Smooth muscle cell (in vitro differentiated cells): ENCODE measurements around the gene ARHGAP15. TPM values are rescaled to one million over a fixed set of nuclear protein-coding genes. Genes with fewer than 3 reads are reported as not detected.

Source experiments
- DNase-seq: peaks from one replicate; lab custom pipeline; 2025; ENCODE audit not compliant: unreplicated experiment; lab: John Stamatoyannopoulos, UW
- H2AFZ ChIP-seq: fragments of 200-600 bp; sonication (generic); 2 replicates; pipeline ENCODE4 v1.6.0; 2016; ENCODE audit warnings: antibody characterized with exemption, low read depth, mild to moderate bottlenecking
- H3F3A ChIP-seq: fragments of 200-600 bp; sonication (generic); 2 replicates; pipeline ENCODE4 v1.6.0; 2017; ENCODE audit warnings: antibody characterized with exemption, low read depth
- H3K27ac ChIP-seq: fragments of 200-600 bp; sonication (generic); 2 replicates; pipeline ENCODE4 v1.5.1; 2016; ENCODE audit warnings: low read depth, mild to moderate bottlenecking
- H3K27me3 ChIP-seq: fragments of 200-600 bp; sonication (generic); 2 replicates; pipeline ENCODE4 v1.6.1; 2016; ENCODE audit warnings: low read depth, mild to moderate bottlenecking
- H3K36me3 ChIP-seq: fragments of 200-600 bp; sonication (generic); 2 replicates; pipeline ENCODE4 v1.5.1; 2016; ENCODE audit warnings: low read depth
- H3K4me1 ChIP-seq: fragments of 200-600 bp; sonication (generic); 2 replicates; pipeline ENCODE4 v1.5.1; 2016; ENCODE audit warnings: low read depth
- H3K4me2 ChIP-seq: fragments of 200-600 bp; sonication (generic); 2 replicates; pipeline ENCODE4 v1.6.0; 2016; ENCODE audit warnings: mild to moderate bottlenecking
- H3K4me3 ChIP-seq: fragments of 200-600 bp; sonication (generic); 2 replicates; pipeline ENCODE4 v1.5.1; 2016; ENCODE audit warnings: mild to moderate bottlenecking
- H3K79me2 ChIP-seq: fragments of 200-600 bp; sonication (generic); 2 replicates; pipeline ENCODE4 v1.6.0; 2016; ENCODE audit warnings: low read depth, mild to moderate bottlenecking
- H3K9ac ChIP-seq: fragments of 200-600 bp; sonication (generic); 2 replicates; pipeline ENCODE4 v1.6.0; 2016; ENCODE audit warnings: low read depth
- H3K9me3 ChIP-seq: fragments of 200-600 bp; sonication (generic); replicated peaks from 2 replicates; pipeline ENCODE4 v1.5.1; 2016; ENCODE audit warnings: low read depth
- H4K20me1 ChIP-seq: fragments of 200-600 bp; sonication (generic); 2 replicates; pipeline ENCODE4 v1.6.0; 2016; ENCODE audit warnings: low read depth
- CTCF ChIP-seq: fragments of 200-600 bp; sonication (generic); IDR thresholded peaks from 2 replicates; pipeline ENCODE4 v1.5.1; 2017; ENCODE audit warnings: borderline replicate concordance, mild to moderate bottlenecking, antibody characterized with exemption; ENCODE audit not compliant: insufficient read depth, poor library complexity, severe bottlenecking
- WGBS: methylation state at CpG from one replicate; pipeline ENCODE4 v1.1.7; 2016; ENCODE audit warnings: low lambda C conversion rate; 5-methylcytosine and 5-hydroxymethylcytosine counted together
- polyA plus RNA-seq: library from polyadenylated mRNA; unstranded; fragments of >200 nt; fragmentation: Nextera tagmentation; extraction: Ambion mirVana; gene quantifications from 2 replicates; pipeline ENCODE4 v1.2.1, GENCODE V29; 2016
- total RNA-seq: library from RNA; depleted of rRNA; stranded (reverse); fragments of >200 nt; gene quantifications from 2 replicates; pipeline ENCODE4 v1.2.3, GENCODE V29; 2014

Gene ARHGAP15
- total and polyA plus RNA-seq, 2 experiments from 2014 or later, result not detected

- H3K27ac ChIP-seq, result no peak overlapping the region
- no peak overlapping the region for H3K9ac ChIP-seq
- no peaks in the 10 kb centered on the region for H3K9me3 ChIP-seq
- peak overlapping the region; percentile 30 for H2AFZ ChIP-seq
- TF ChIP-seq CTCF, result no peak
- no peak overlapping the region for H3K4me3 ChIP-seq
- no peaks in the 10 kb centered on the region for H3K36me3 ChIP-seq
- no peaks in the 10 kb centered on the region for H4K20me1 ChIP-seq
- 88% methylated on average over 13 of the region's 13 CpGs for WGBS
- no peaks in the 10 kb centered on the region for H3K27me3 ChIP-seq
- no peaks in the 10 kb centered on the region for H3F3A ChIP-seq
- no peaks in the 10 kb centered on the region for H3K4me1 ChIP-seq
- DNase-seq, result no peak
- no peak overlapping the region for H3K4me2 ChIP-seq
- no peaks in the 10 kb centered on the region for H3K79me2 ChIP-seq
Measured at GRCh38 chr2:143354050-143354750, 225.0 kb downstream of the ARHGAP15 start.

DNA sequence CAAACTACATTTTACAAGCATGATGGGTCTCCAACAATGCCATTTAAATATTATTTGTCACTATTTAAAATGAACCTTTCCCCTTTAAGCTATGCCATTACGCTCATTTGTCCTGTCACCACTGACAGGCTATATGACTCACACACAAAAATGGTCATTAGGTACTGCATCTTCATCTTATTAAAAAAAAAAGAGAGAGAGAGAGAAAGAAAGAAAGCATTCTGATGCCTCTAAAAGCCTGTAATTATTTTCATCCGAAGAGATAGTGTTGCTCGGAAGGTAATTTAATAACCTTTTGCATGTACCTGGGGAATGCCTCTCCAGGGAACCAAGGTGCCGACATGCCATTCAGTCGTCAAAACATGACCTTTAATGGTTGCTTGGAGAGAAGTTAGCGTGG is 226.7 kb downstream of the ARHGAP15 start:
- no peaks in the 10 kb centered on the region for H3K79me2 ChIP-seq
- H4K20me1 ChIP-seq, result no peaks in the 10 kb centered on the region
- TF ChIP-seq CTCF, result no peak
- 72% methylated on average over 6 of the region's 6 CpGs for WGBS
- no peak for DNase-seq
- no peak overlapping the region for H3K27ac ChIP-seq
- no peak overlapping the region for H3K4me2 ChIP-seq
- no peaks in the 10 kb centered on the region for H3F3A ChIP-seq
- no peak overlapping the region for H3K4me3 ChIP-seq
- H3K9ac ChIP-seq, result no peak overlapping the region
- H2AFZ ChIP-seq, result no peak overlapping the region
- H3K9me3 ChIP-seq, result no peaks in the 10 kb centered on the region
- no peaks in the 10 kb centered on the region for H3K36me3 ChIP-seq
- no peaks in the 10 kb centered on the region for H3K4me1 ChIP-seq
- no peaks in the 10 kb centered on the region for H3K27me3 ChIP-seq

DNA sequence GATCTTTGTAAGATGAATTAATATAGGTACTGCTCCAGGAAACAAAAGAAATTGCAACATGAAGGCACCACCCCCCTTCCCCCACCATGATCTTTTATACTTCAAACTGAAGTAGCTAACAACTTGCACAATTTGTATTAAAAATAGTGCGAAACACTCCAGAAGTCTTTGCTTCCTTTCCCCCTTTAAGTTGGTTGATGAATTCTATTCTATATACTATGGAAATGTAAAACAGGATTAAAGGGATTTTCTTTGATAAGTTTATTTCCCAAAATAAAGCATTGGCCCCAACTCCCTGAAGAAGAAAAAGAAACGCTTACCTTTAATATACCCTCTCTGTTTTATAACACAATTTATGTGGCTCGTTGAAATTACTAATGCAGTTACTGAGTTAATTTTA is 227.1 kb downstream of the ARHGAP15 start:
- H3K27ac ChIP-seq, result no peak overlapping the region
- H3F3A ChIP-seq, result no peaks in the 10 kb centered on the region
- no peak overlapping the region for H3K4me2 ChIP-seq
- no peak overlapping the region for H3K9ac ChIP-seq
- DNase-seq, result no peak
- no peaks in the 10 kb centered on the region for H3K9me3 ChIP-seq
- no peaks in the 10 kb centered on the region for H3K4me1 ChIP-seq
- H3K79me2 ChIP-seq, result no peaks in the 10 kb centered on the region
- H2AFZ ChIP-seq, result no peak overlapping the region
- no peaks in the 10 kb centered on the region for H3K36me3 ChIP-seq
- no peak for TF ChIP-seq CTCF
- no peaks in the 10 kb centered on the region for H4K20me1 ChIP-seq
- no peaks in the 10 kb centered on the region for H3K27me3 ChIP-seq
- WGBS, result 97% methylated on average over 3 of the region's 3 CpGs
- H3K4me3 ChIP-seq, result no peak overlapping the region
